GM10248 (cell line): Measurements from ENCODE around the gene B4GALT5.
"Not testable (repeated sequence)": the region's sequence is repeated elsewhere in the genome, so short reads cannot be mapped to it uniquely, and the experiment has no call there.

Experiments used
- CTCF ChIA-PET: fragments of 300-600 bp; sonication (Branson Sonifier 250); formaldehyde crosslinking; extraction: SDS; loops from one replicate; lab custom pipeline; 2021; ENCODE audit warnings: antibody characterized with exemption; lab: Yijun Ruan, JAX
- POLR2A ChIA-PET: fragments of 350-650 bp; sonication (Branson Sonifier 250); formaldehyde crosslinking; extraction: SDS; loops from one replicate; lab custom pipeline; 2020; ENCODE audit warnings: antibody characterized with exemption; lab: Yijun Ruan, JAX
- DNase-seq: peaks from one replicate; pipeline ENCODE4 v3.0.0; 2012; ENCODE audit errors: extremely low spot score
- CTCF ChIP-seq: IDR thresholded peaks from 2 replicates; pipeline ENCODE4 v1.5.1; 2012; ENCODE audit warnings: mild to moderate bottlenecking, low read depth; ENCODE audit errors: extremely low read depth, missing control alignments, control extremely low read depth

Gene B4GALT5

GRCh38 chr20:49724408-49725223, 10.9 kb upstream of the B4GALT5 start:
- CTCF ChIA-PET, result interaction anchor here (0.9 to 2.5 kb wide), 5 partner anchors 8 to 115 kb away, joined by 3 to 6 read pairs (median 3); no protein-coding TSS in a partner anchor
- no peak for TF ChIP-seq CTCF
- DNase-seq, result no peak
- POLR2A ChIA-PET, result no interaction called here

GRCh38 chr20:49723758-49724157, 10.1 kb upstream of the B4GALT5 start:
- CTCF ChIA-PET, result interaction anchor here (1.2 kb wide), 1 partner anchor 115 kb away, joined by 3 read pairs; no protein-coding TSS in a partner anchor
- DNase-seq, POLR2A ChIA-PET: not testable (repeated sequence)

- DNase-seq, POLR2A ChIA-PET: not testable (repeated sequence)
- CTCF ChIA-PET, result interaction anchor here (1.5 kb wide), 2 partner anchors 10 to 12 kb away, joined by 3 read pairs; no protein-coding TSS in a partner anchor
These were observed 7.6 kb upstream of the B4GALT5 start for GRCh38 chr20:49721326-49721725.

GRCh38 chr20:49715466-49715865, 1.8 kb upstream of the B4GALT5 start:
- no peak for DNase-seq
- no peak for TF ChIP-seq CTCF
- POLR2A ChIA-PET, result no interaction called here
- CTCF ChIA-PET, result interaction anchor here (1.2 to 1.9 kb wide), 3 partner anchors 105 to 131 kb away, joined by 3 to 10 read pairs (median 3); no protein-coding TSS in a partner anchor

- ChIA-PET POLR2A (no interaction called here), CTCF (interaction anchor here (0.6 to 1.8 kb wide), 4 partner anchors 35 to 133 kb away, joined by 3 to 5 read pairs (median 4); no protein-coding TSS in a partner anchor)
- no peak for TF ChIP-seq CTCF
- peak; percentile 48 for DNase-seq
These were observed 504 bp downstream of the B4GALT5 start for GRCh38 chr20:49712996-49713752.

GRCh38 chr20:49712646-49712995, 1.1 kb downstream of the B4GALT5 start:
- no peak for DNase-seq
- ChIA-PET CTCF (interaction anchor here (0.7 to 1.0 kb wide), 2 partner anchors 55 to 103 kb away, joined by 3 to 5 read pairs; no protein-coding TSS in a partner anchor), POLR2A (no interaction called here)
- no peak for TF ChIP-seq CTCF

- DNase-seq, result no peak
- CTCF ChIA-PET, result interaction anchor here (0.8 to 2.2 kb wide), 3 partner anchors 12 to 100 kb away, joined by 3 to 6 read pairs (median 3); no protein-coding TSS in a partner anchor
- POLR2A ChIA-PET, result no interaction called here
- no peak for TF ChIP-seq CTCF
These were observed 1.6 kb downstream of the B4GALT5 start for GRCh38 chr20:49712118-49712517.
